Measurements from ENCODE around the gene CISD3. TPM values are rescaled to one million over a fixed set of nuclear protein-coding genes. Genes with fewer than 3 reads are reported as not detected.

CISD3 gene
- total RNA-seq, 1 donor from 2014 or later = 9.4 TPM

- peak overlapping the region; percentile 70 for H3K4me3 ChIP-seq (ENCODE audit: low read depth, low read length)
- DNase-seq (ENCODE audit: low read depth) = no peak
- no peak for TF ChIP-seq CTCF (conservative IDR thresholded peaks at IDR 0.05; ENCODE audit: low read depth, low read length)
These were observed 714 bp upstream of the CISD3 start for GRCh38 chr17:38729368-38729885.

GRCh38 chr17:38730526-38731379 is 612 bp downstream of the CISD3 start:
- no peak for TF ChIP-seq CTCF (conservative IDR thresholded peaks at IDR 0.05; ENCODE audit: low read depth, low read length)
- DNase-seq (ENCODE audit: low read depth) = no peak
- peak overlapping the region; percentile 91 for H3K4me3 ChIP-seq (ENCODE audit: low read depth, low read length)

GRCh38 chr17:38731526-38732294 is 1.6 kb downstream of the CISD3 start:
- no peak for DNase-seq (ENCODE audit: low read depth)
- peak overlapping the region; percentile 91 for H3K4me3 ChIP-seq (ENCODE audit: low read depth, low read length)

GRCh38 chr17:38732376-38733281 is 2.5 kb downstream of the CISD3 start:
- no peak for TF ChIP-seq CTCF (conservative IDR thresholded peaks at IDR 0.05; ENCODE audit: low read depth, low read length)
- DNase-seq (ENCODE audit: low read depth) = peak; percentile 29
- H3K4me3 ChIP-seq (ENCODE audit: low read depth, low read length) = no peak overlapping the region

More at GRCh38 chr17:38731526-38732294, 1.6 kb downstream of the CISD3 start:
- TF ChIP-seq CTCF (conservative IDR thresholded peaks at IDR 0.05; ENCODE audit: low read depth, low read length) = no peak

- no peak overlapping the region for H3K4me3 ChIP-seq (ENCODE audit: low read depth, low read length)
- TF ChIP-seq CTCF (conservative IDR thresholded peaks at IDR 0.05; ENCODE audit: low read depth, low read length) = no peak
- no peak for DNase-seq (ENCODE audit: low read depth)
These were observed 3.3 kb downstream of the CISD3 start for GRCh38 chr17:38733282-38733981.
